ENCODE measurements around the gene ANKS1B.

Gene ANKS1B

DNA sequence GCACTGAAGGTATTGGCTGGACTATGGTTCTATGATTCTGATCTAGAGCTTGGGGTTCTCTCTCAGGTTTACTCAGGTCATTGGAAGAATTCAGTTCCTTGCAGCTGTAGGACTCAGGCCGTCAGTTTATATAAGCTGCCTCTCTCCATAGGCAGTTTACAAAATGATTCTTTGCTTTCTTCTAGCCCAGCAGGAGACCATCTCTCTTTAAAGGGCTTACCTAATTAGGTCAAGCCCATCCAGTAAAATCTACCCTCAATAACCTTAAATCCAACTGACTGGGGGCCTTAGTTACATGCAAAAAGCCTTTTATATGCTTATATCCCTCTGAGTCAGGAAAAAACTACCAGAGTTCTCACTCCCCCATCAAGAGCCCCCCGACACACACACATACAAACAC is 417.7 kb downstream of the ANKS1B start:
- H3K9me3 ChIP-seq (ENCODE audit: insufficient read depth, low read depth, low read length): no peaks in the 10 kb centered on the region
- WGBS: 67% methylated on average over 1 of the region's 2 CpGs
- no peak overlapping the region for H3K4me3 ChIP-seq (ENCODE audit: low read length)

DNA sequence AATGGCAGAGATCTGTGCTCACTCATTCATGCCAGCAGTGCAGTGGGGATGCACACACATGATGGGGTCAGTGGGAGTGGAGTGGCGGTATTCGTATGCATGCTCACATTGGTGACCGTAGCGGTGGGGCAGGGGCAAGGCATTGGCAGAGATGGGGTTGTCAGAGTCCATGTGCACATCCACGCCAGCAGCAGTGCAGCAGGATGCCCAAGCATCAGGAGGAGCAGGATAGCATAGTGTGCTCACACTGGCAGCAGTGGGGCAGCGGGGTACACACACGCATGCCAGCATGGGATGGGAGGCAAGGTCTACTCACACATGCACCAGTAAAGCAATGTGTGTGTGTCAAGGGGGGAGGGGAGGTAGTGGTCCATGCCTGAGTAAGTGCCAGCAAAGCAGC is 426.6 kb downstream of the ANKS1B start:
- 92% methylated on average over 7 of the region's 7 CpGs for WGBS
- Histone ChIP-seq H3K4me1 (ENCODE audit: insufficient read depth, low read length) (no peaks in the 10 kb centered on the region), H3K9me3 (ENCODE audit: insufficient read depth, low read depth, low read length) (no peaks in the 10 kb centered on the region), H3K9ac (ENCODE audit: low read depth, low read length) (no peak overlapping the region), H3K27me3 (ENCODE audit: insufficient read depth, low read length) (no peaks in the 10 kb centered on the region), H3K27ac (ENCODE audit: low read depth, low read length) (no peak overlapping the region), H3K4me3 (ENCODE audit: low read length) (no peak overlapping the region), H3K36me3 (ENCODE audit: insufficient read depth, low read length) (no peaks in the 10 kb centered on the region)

More for the DNA sequence above, 417.7 kb downstream of the ANKS1B start:
- H3K27ac ChIP-seq (ENCODE audit: low read depth, low read length): no peak overlapping the region
- no peaks in the 10 kb centered on the region for H3K27me3 ChIP-seq (ENCODE audit: insufficient read depth, low read length)
- no peak overlapping the region for H3K9ac ChIP-seq (ENCODE audit: low read depth, low read length)
- peaks cover 15% of the 10 kb centered on the region for H3K4me1 ChIP-seq (ENCODE audit: insufficient read depth, low read length)
- no peaks in the 10 kb centered on the region for H3K36me3 ChIP-seq (ENCODE audit: insufficient read depth, low read length)

DNA sequence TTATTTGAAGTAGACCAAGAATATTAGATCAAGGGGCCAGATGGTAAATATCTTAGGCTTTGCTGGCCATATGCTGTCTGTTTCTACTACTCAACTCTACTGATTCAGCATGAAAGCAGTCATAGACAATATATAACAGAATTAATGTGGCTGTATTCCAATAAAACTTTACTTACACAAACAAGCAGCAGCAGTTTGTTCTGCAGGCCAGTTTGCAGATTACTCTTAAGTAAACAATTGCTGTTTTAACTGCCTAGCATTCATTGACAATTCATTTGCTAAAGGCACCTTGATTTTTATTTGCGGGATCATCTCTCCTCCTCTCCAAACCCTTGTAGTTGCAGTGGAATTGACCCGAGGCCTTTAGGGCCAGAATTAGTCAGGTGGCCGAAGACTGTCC is 431.3 kb downstream of the ANKS1B start:
- Histone ChIP-seq H3K4me1 (ENCODE audit: insufficient read depth, low read length) (no peaks in the 10 kb centered on the region), H3K4me3 (ENCODE audit: low read length) (no peak overlapping the region), H3K27me3 (ENCODE audit: insufficient read depth, low read length) (no peaks in the 10 kb centered on the region), H3K9me3 (ENCODE audit: insufficient read depth, low read depth, low read length) (no peaks in the 10 kb centered on the region), H3K9ac (ENCODE audit: low read depth, low read length) (no peak overlapping the region), H3K36me3 (ENCODE audit: insufficient read depth, low read length) (no peaks in the 10 kb centered on the region), H3K27ac (ENCODE audit: low read depth, low read length) (no peak overlapping the region)
- WGBS: 87% methylated on average over 3 of the region's 3 CpGs

DNA sequence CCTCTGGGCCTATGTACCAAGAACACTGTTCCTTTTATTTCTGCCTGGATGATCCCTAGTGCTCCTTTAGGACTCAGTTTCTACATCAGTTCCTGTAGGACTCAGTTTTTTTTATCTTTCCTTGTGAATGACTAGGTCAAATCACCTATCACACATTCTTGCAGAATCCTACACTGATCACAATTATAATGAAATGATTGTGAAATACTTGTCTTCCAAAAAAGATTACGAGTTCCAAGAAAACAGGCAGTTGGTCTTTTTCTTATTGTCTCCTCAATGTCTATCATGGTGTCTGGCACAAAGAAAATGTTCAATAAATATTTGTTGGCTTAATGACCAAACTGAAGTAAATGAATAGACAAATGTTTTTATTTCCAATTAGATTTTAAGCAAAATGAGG is 432.7 kb downstream of the ANKS1B start:
- Histone ChIP-seq H3K27me3 (ENCODE audit: insufficient read depth, low read length) (no peaks in the 10 kb centered on the region), H3K9ac (ENCODE audit: low read depth, low read length) (no peak overlapping the region), H3K9me3 (ENCODE audit: insufficient read depth, low read depth, low read length) (no peaks in the 10 kb centered on the region), H3K27ac (ENCODE audit: low read depth, low read length) (no peak overlapping the region), H3K4me3 (ENCODE audit: low read length) (no peak overlapping the region), H3K36me3 (ENCODE audit: insufficient read depth, low read length) (no peaks in the 10 kb centered on the region), H3K4me1 (ENCODE audit: insufficient read depth, low read length) (no peaks in the 10 kb centered on the region)
- 100% methylated on average over 1 of the region's 1 CpG for WGBS

DNA sequence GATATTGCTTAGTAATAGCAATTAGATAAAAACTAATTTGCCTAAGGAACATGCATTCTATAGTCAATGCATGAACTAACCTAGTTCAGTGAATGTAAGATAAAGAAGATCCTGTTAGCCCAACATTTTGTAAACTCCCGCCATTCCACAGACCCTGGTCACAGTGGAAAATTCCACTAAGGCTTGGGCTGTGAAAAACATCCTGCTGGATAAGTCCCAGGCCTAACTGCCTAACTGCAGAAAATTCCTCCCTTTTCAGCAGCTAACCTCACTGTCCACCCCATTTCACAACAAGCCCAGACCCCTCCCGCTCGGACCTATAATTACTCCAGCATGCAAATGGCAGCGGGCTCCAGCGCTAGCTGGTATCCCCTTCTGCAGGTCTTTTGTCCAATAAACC is 435.1 kb downstream of the ANKS1B start:
- H3K9ac ChIP-seq (ENCODE audit: low read depth, low read length): no peak overlapping the region
- no peaks in the 10 kb centered on the region for H3K9me3 ChIP-seq (ENCODE audit: insufficient read depth, low read depth, low read length)
- H3K4me1 ChIP-seq (ENCODE audit: insufficient read depth, low read length): peaks cover 3% of the 10 kb centered on the region
- H3K27ac ChIP-seq (ENCODE audit: low read depth, low read length): no peak overlapping the region
- 95% methylated on average over 5 of the region's 5 CpGs for WGBS
- H3K36me3 ChIP-seq (ENCODE audit: insufficient read depth, low read length): no peaks in the 10 kb centered on the region
- no peak overlapping the region for H3K4me3 ChIP-seq (ENCODE audit: low read length)
- no peaks in the 10 kb centered on the region for H3K27me3 ChIP-seq (ENCODE audit: insufficient read depth, low read length)

DNA sequence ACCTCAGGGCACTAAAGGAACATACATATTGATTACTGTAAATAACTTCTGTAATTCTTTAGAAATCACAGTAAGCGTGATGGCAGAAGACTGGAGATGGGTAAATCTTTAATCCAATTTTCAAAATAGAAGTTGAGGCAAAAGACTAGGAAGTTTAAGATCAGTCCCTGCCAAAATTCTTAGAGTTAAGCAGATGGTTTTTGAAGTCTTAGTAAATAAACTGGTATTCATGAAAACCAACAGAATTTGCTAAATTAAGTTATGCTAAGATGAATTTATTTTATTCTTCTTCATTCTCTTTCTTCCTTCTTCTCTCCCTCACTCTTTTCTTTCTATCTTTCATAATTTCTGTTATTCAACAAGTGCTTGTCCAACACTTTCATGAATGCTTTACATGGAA is 435.5 kb downstream of the ANKS1B start:
- H3K4me1 ChIP-seq (ENCODE audit: insufficient read depth, low read length): peaks cover 7% of the 10 kb centered on the region
- H3K9ac ChIP-seq (ENCODE audit: low read depth, low read length): no peak overlapping the region
- H3K36me3 ChIP-seq (ENCODE audit: insufficient read depth, low read length): no peaks in the 10 kb centered on the region
- no peaks in the 10 kb centered on the region for H3K9me3 ChIP-seq (ENCODE audit: insufficient read depth, low read depth, low read length)
- H3K27ac ChIP-seq (ENCODE audit: low read depth, low read length): no peak overlapping the region
- H3K4me3 ChIP-seq (ENCODE audit: low read length): no peak overlapping the region
- WGBS: 100% methylated on average over 1 of the region's 1 CpG
- no peaks in the 10 kb centered on the region for H3K27me3 ChIP-seq (ENCODE audit: insufficient read depth, low read length)

DNA sequence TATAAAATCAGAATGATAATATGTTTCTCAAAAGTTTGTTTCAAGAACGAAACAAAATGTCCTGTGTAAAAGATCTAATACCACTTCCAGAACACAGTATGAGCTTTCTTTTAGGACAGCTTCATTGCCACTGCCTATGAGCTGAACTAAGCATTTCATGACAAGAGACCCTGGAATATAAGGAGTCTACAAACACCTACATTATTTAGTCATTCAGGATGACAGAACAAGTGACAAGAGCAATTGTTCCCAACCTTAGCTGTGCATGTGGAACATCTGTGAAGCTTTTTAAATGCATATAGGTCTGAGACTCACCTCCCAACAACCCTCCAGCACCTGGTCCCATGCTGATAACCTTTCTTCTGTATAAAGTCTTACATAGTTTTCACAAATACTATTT is 440.3 kb downstream of the ANKS1B start:
- no peaks in the 10 kb centered on the region for H3K36me3 ChIP-seq (ENCODE audit: insufficient read depth, low read length)
- H3K27me3 ChIP-seq (ENCODE audit: insufficient read depth, low read length): no peaks in the 10 kb centered on the region
- H3K9ac ChIP-seq (ENCODE audit: low read depth, low read length): no peak overlapping the region
- H3K9me3 ChIP-seq (ENCODE audit: insufficient read depth, low read depth, low read length): no peaks in the 10 kb centered on the region
- peaks cover 7% of the 10 kb centered on the region for H3K4me1 ChIP-seq (ENCODE audit: insufficient read depth, low read length)
- H3K4me3 ChIP-seq (ENCODE audit: low read length): no peak overlapping the region
- WGBS: 88% methylated on average over 1 of the region's 1 CpG
- H3K27ac ChIP-seq (ENCODE audit: low read depth, low read length): no peak overlapping the region

DNA sequence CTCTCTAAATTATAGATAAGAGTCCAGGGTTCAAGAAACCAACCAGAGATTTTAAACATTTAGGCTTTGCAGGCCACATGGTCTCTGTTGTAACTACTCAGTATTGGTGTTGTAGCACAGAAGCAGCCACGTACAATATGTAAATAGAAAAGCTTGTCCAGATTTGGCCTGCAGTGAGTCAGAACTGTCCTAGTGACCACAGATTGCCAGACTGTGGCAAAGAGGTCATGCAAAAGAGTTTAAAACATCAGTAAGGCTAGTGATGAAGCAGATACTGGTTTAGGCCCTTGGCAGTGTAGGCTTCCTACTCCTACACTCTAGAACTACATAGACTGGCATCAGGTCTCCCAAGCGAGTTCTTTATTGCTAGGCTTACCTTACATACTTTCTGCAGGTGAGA is 454.8 kb downstream of the ANKS1B start:
- Histone ChIP-seq H3K36me3 (ENCODE audit: insufficient read depth, low read length) (no peaks in the 10 kb centered on the region), H3K4me3 (ENCODE audit: low read length) (no peak overlapping the region), H3K9ac (ENCODE audit: low read depth, low read length) (no peak overlapping the region), H3K4me1 (ENCODE audit: insufficient read depth, low read length) (no peaks in the 10 kb centered on the region), H3K9me3 (ENCODE audit: insufficient read depth, low read depth, low read length) (no peaks in the 10 kb centered on the region), H3K27ac (ENCODE audit: low read depth, low read length) (no peak overlapping the region), H3K27me3 (ENCODE audit: insufficient read depth, low read length) (no peaks in the 10 kb centered on the region)
- 97% methylated on average over 2 of the region's 2 CpGs for WGBS

DNA sequence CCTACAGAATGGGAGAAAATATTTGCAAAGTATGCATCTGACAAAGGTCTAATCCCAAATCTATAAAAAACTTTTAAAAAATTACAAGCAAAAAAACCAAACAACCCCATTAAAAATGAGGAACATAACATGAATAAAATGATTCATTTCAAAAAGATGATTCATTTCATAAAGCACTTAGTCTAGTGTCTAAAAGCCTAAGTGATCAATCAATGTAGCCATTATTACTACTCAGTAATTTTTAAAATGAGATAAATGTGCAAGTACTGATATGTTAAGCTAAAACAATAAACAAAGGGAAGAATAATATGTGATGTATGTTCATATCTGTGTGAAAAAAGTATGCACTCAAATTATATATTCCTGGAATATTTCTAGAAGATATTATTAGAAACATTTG is 456.3 kb downstream of the ANKS1B start:
- Histone ChIP-seq H3K4me1 (ENCODE audit: insufficient read depth, low read length) (no peaks in the 10 kb centered on the region), H3K27me3 (ENCODE audit: insufficient read depth, low read length) (no peaks in the 10 kb centered on the region), H3K27ac (ENCODE audit: low read depth, low read length) (no peak overlapping the region), H3K9ac (ENCODE audit: low read depth, low read length) (no peak overlapping the region), H3K9me3 (ENCODE audit: insufficient read depth, low read depth, low read length) (no peaks in the 10 kb centered on the region), H3K4me3 (ENCODE audit: low read length) (no peak overlapping the region), H3K36me3 (ENCODE audit: insufficient read depth, low read length) (no peaks in the 10 kb centered on the region)

DNA sequence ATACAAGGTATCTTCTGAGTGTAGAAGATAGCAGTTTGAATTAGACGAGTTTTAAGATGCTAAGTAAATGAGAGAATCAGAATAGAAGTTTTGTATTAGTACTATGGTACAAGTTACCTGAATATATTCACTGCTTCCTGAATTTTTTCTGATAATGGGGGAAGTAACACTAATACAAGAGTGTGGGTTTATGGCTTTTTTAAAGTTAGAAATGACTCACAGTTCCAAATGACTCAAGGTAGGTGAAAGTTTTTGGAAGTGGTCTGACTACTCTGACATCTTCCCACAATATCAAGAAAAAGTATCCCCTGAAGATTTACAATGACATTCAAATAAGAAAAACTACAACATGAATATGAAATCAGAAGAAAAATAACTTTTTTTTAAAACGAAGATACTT is 460.9 kb downstream of the ANKS1B start:
- H3K4me3 ChIP-seq (ENCODE audit: low read length): no peak overlapping the region
- H3K9ac ChIP-seq (ENCODE audit: low read depth, low read length): no peak overlapping the region
- H3K9me3 ChIP-seq (ENCODE audit: insufficient read depth, low read depth, low read length): no peaks in the 10 kb centered on the region
- H3K27ac ChIP-seq (ENCODE audit: low read depth, low read length): no peak overlapping the region
- H3K4me1 ChIP-seq (ENCODE audit: insufficient read depth, low read length): no peaks in the 10 kb centered on the region
- no peaks in the 10 kb centered on the region for H3K27me3 ChIP-seq (ENCODE audit: insufficient read depth, low read length)
- WGBS: 95% methylated on average over 2 of the region's 2 CpGs
- no peaks in the 10 kb centered on the region for H3K36me3 ChIP-seq (ENCODE audit: insufficient read depth, low read length)

DNA sequence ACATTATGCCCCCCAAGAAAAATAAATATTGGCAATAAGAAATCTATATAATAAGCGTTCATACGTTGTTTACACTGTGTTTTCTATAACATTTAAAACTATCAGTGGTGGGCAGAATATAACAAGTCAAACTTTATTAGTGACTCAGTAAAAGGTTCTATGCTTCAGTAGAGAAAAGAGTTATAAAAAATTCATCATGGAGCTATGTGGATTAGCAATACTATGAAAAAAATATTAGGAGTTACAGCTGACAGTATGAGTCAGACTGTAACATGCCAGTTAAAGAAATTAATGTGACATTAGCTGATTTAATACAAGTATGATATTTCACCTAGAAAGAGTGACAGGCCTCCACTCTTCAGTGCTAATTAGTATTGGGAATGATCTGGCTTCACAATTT is 462.3 kb downstream of the ANKS1B start:
- H3K27ac ChIP-seq (ENCODE audit: low read depth, low read length): no peak overlapping the region
- H3K4me1 ChIP-seq (ENCODE audit: insufficient read depth, low read length): no peaks in the 10 kb centered on the region
- H3K4me3 ChIP-seq (ENCODE audit: low read length): no peak overlapping the region
- no peaks in the 10 kb centered on the region for H3K36me3 ChIP-seq (ENCODE audit: insufficient read depth, low read length)
- no peak overlapping the region for H3K9ac ChIP-seq (ENCODE audit: low read depth, low read length)
- H3K27me3 ChIP-seq (ENCODE audit: insufficient read depth, low read length): no peaks in the 10 kb centered on the region
- H3K9me3 ChIP-seq (ENCODE audit: insufficient read depth, low read depth, low read length): no peaks in the 10 kb centered on the region
- WGBS: no CpG with 5 or more reads among the region's 2 CpGs

DNA sequence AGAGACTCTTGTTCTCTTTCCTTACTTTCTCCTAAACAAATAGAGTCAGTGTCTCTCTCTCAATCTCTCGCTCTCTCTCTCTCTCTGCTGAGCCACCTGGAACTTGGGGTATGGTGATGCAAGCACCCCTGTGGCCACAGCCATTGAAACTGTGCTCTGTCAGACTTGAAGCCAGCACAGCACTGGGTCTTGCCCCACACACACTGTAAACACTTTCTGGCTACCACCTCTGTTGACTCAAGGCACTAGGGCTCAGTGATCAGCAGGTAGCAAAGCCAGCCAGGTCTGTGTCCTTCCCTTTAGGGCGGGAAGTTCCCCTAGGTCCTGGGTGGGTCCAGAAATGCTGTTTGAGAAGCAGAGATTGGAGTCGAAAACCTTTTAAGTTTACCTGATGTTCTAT is 463.1 kb downstream of the ANKS1B start:
- no peak overlapping the region for H3K27ac ChIP-seq (ENCODE audit: low read depth, low read length)
- no peaks in the 10 kb centered on the region for H3K27me3 ChIP-seq (ENCODE audit: insufficient read depth, low read length)
- H3K9ac ChIP-seq (ENCODE audit: low read depth, low read length): no peak overlapping the region
- H3K4me3 ChIP-seq (ENCODE audit: low read length): no peak overlapping the region
- no peaks in the 10 kb centered on the region for H3K4me1 ChIP-seq (ENCODE audit: insufficient read depth, low read length)
- H3K36me3 ChIP-seq (ENCODE audit: insufficient read depth, low read length): no peaks in the 10 kb centered on the region
- 91% methylated on average over 3 of the region's 3 CpGs for WGBS
- H3K9me3 ChIP-seq (ENCODE audit: insufficient read depth, low read depth, low read length): no peaks in the 10 kb centered on the region
